Measurements from ENCODE around the gene RSPO3. TPM values are rescaled to one million over a fixed set of nuclear protein-coding genes. Genes with fewer than 3 reads are reported as not detected.
"Not testable (repeated sequence)": the region's sequence is repeated elsewhere in the genome, so short reads cannot be mapped to it uniquely, and the experiment has no call there.

RSPO3 gene
- total RNA-seq, 1 experiment from 2014 or later = not detected

- TF ChIP-seq SP1 (IDR thresholded peaks at IDR 0.05; ENCODE audit: low read depth) = no peak
- TF ChIP-seq ZNF274 (IDR thresholded peaks at IDR 0.05; ENCODE audit: low read depth, low read length) = no peak
- no peak for TF ChIP-seq EZH2phosphoT487 (IDR thresholded peaks at IDR 0.05; ENCODE audit: borderline replicate concordance)
- no peak for TF ChIP-seq ATF3 (IDR thresholded peaks at IDR 0.05)
- TF ChIP-seq FOSL1 (IDR thresholded peaks at IDR 0.05; ENCODE audit: low read depth) = no peak
- no peak for TF ChIP-seq ELF1 (IDR thresholded peaks at IDR 0.05; ENCODE audit: borderline replicate concordance, low read depth)
- TF ChIP-seq EZH2 (IDR thresholded peaks at IDR 0.05) = no peak
- TF ChIP-seq EGR1 (IDR thresholded peaks at IDR 0.05; ENCODE audit: low read depth) = no peak
- no peak for TF ChIP-seq JUND (IDR thresholded peaks at IDR 0.05)
- no peak for TF ChIP-seq MAX (IDR thresholded peaks at IDR 0.05)
- TF ChIP-seq REST (IDR thresholded peaks at IDR 0.05; ENCODE audit: low read depth) = no peak
- TF ChIP-seq TCF7L2 (IDR thresholded peaks at IDR 0.05; ENCODE audit: borderline replicate concordance, extremely low read depth, insufficient read depth, insufficient read length) = no peak
- no peak for TF ChIP-seq SIN3A (IDR thresholded peaks at IDR 0.05; ENCODE audit: low read depth)
- no peak for TF ChIP-seq SRF (IDR thresholded peaks at IDR 0.05; ENCODE audit: low read depth)
- no peak for TF ChIP-seq YY1 (IDR thresholded peaks at IDR 0.05; ENCODE audit: extremely low read depth, insufficient replicate concordance, low read depth, low read length)
- TF ChIP-seq ZFX (IDR thresholded peaks at IDR 0.05) = no peak
- no peaks in the 10 kb centered on the region for H3K36me3 ChIP-seq (ENCODE audit: control insufficient read depth in 1 of 2, insufficient read depth in 2 of 2, low read length in 2 of 2)
- no peak overlapping the region for H3K27ac ChIP-seq (ENCODE audit: low read depth, low read length)
- ATAC-seq (no peak), DNase-seq (ENCODE audit: low read depth, low spot score) (no peak)
- no peaks in the 10 kb centered on the region for H3K9me3 ChIP-seq (ENCODE audit: control insufficient read depth in 1 of 2, insufficient read depth in 1 of 2, low read depth in 1 of 2, low read length in 2 of 2)
- 0 out of 2 replicates have a peak, but pooled peaks cover 9% of the 10 kb centered on the region for H3K27me3 ChIP-seq (ENCODE audit: insufficient read depth, low read length)
- RAD21 ChIA-PET (ENCODE audit: low non-redundant PET in 1 of 2, low total read pairs in 2 of 2, uncharacterized antibody in 2 of 2, unreplicated experiment in 2 of 2) = no interaction called here
- H3K4me2 ChIP-seq (ENCODE audit: low read length) = no peak overlapping the region
- no peak overlapping the region for H3K4me3 ChIP-seq (replicated peaks in 1 of 2; ENCODE audit: low read depth in 1 of 2, low read length in 2 of 2)
- no peaks in the 10 kb centered on the region for H3K4me1 ChIP-seq (ENCODE audit: control insufficient read depth in 1 of 2, insufficient read depth in 2 of 2, low read length in 2 of 2)
- no peaks in the 10 kb centered on the region for H3K9me2 ChIP-seq (ENCODE audit: insufficient read depth)
- H3K79me2 ChIP-seq (ENCODE audit: insufficient read depth, low read length) = no peaks in the 10 kb centered on the region
- intact Hi-C loops (cut with micrococcal nuclease) = no loop called here
- POLR2A ChIA-PET = no interaction called here
- H4K20me1 ChIP-seq (ENCODE audit: insufficient read depth) = no peaks in the 10 kb centered on the region
- no peak overlapping the region for H2AFZ ChIP-seq (ENCODE audit: low read depth, low read length, poor library complexity, severe bottlenecking)
- CTCF ChIA-PET = no interaction called here
- BruUV-seq (replicated peaks) = no TSS peak
- H3K9ac ChIP-seq (ENCODE audit: low read length) = no peak overlapping the region
Observed at GRCh38 chr6:127225497-127225896, 107.0 kb downstream of the RSPO3 start.

- H3K4me1 ChIP-seq (ENCODE audit: control insufficient read depth in 1 of 2, insufficient read depth in 2 of 2, low read length in 2 of 2); H3K9me3 ChIP-seq (ENCODE audit: control insufficient read depth in 1 of 2, insufficient read depth in 1 of 2, low read depth in 1 of 2, low read length in 2 of 2); RAD21 ChIA-PET (ENCODE audit: low non-redundant PET in 1 of 2, low total read pairs in 2 of 2, uncharacterized antibody in 2 of 2, unreplicated experiment in 2 of 2); ATAC-seq; BruUV-seq (replicated peaks); CTCF ChIA-PET; DNase-seq (ENCODE audit: low read depth, low spot score); H3K27ac ChIP-seq (ENCODE audit: low read depth, low read length); H2AFZ ChIP-seq (ENCODE audit: low read depth, low read length, poor library complexity, severe bottlenecking); POLR2A ChIA-PET; H3K9me2 ChIP-seq (ENCODE audit: insufficient read depth); H3K4me2 ChIP-seq (ENCODE audit: low read length); H3K9ac ChIP-seq (ENCODE audit: low read length); H3K4me3 ChIP-seq (replicated peaks in 1 of 2; ENCODE audit: low read depth in 1 of 2, low read length in 2 of 2); H3K79me2 ChIP-seq (ENCODE audit: insufficient read depth, low read length); H3K36me3 ChIP-seq (ENCODE audit: control insufficient read depth in 1 of 2, insufficient read depth in 2 of 2, low read length in 2 of 2); H3K27me3 ChIP-seq (ENCODE audit: insufficient read depth, low read length); intact Hi-C loops (cut with micrococcal nuclease); H4K20me1 ChIP-seq (ENCODE audit: insufficient read depth): not testable (repeated sequence)
Observed at GRCh38 chr6:127233819-127234218, 115.3 kb downstream of the RSPO3 start.
